Sigmoid colon (tissue), 3 donors: ENCODE results near the gene CD58.

Experiments
- POLR2A ChIP-seq, 2 donors: fragments of 450-650 bp; IDR thresholded peaks; one replicate each; pipeline ENCODE4 v1.6.1; 2016; ENCODE audit warnings: antibody characterized with exemption in 2 of 2, mild to moderate bottlenecking in 2 of 2, moderate library complexity in 2 of 2
- TF ChIP-seq, protein P1 (sequence below), 4 experiments: fragments of 450-650 bp in 3 of 4; fragments of 200-600 bp in 1 of 4; IDR thresholded peaks; one replicate each; pipeline ENCODE4 v1.5.1; 2016 to 2019; ENCODE audit warnings: antibody characterized with exemption in 4 of 4, mild to moderate bottlenecking in 3 of 4, moderate library complexity in 2 of 4

DNA sequence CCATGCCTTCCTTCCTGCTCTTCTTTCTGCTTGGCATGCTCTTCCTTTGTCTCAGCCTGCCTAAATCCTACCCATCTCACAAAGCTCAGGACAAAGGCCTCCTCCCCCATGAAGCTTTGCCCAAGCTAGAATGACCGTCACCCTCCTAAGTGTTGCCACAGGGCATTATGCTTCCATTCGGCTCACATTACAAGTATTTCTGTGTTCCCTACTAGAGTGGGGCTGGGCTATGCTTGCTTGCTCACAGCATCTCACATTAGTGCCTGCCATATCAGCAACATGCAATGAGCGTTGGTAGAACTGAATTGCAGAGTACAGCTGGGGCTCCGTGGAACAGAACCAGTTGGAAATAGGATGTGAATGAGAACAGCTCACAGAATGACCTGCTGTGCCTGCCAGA lies 82.8 kb downstream of the CD58 start:
- TF ChIP-seq, protein P1, sequence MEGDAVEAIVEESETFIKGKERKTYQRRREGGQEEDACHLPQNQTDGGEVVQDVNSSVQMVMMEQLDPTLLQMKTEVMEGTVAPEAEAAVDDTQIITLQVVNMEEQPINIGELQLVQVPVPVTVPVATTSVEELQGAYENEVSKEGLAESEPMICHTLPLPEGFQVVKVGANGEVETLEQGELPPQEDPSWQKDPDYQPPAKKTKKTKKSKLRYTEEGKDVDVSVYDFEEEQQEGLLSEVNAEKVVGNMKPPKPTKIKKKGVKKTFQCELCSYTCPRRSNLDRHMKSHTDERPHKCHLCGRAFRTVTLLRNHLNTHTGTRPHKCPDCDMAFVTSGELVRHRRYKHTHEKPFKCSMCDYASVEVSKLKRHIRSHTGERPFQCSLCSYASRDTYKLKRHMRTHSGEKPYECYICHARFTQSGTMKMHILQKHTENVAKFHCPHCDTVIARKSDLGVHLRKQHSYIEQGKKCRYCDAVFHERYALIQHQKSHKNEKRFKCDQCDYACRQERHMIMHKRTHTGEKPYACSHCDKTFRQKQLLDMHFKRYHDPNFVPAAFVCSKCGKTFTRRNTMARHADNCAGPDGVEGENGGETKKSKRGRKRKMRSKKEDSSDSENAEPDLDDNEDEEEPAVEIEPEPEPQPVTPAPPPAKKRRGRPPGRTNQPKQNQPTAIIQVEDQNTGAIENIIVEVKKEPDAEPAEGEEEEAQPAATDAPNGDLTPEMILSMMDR (IDR thresholded peaks at IDR 0.05) = no peak
- TF ChIP-seq POLR2A (IDR thresholded peaks at IDR 0.05) = no peak
